ENCODE data around the gene ATP2B2.

Gene ATP2B2

GRCh38 chr3:10365316-10365715 lies 140.1 kb downstream of the ATP2B2 start (continued):
- no peak for TF ChIP-seq SNAI2 (CRISPR knock-in tag; IDR thresholded peaks at IDR 0.05)
- no peak for TF ChIP-seq ZNF70 (CRISPR knock-in tag; IDR thresholded peaks at IDR 0.05)
- TF ChIP-seq ESRRG (CRISPR knock-in tag; IDR thresholded peaks at IDR 0.05), result no peak
- no peak for TF ChIP-seq ZNF565 (CRISPR knock-in tag; conservative IDR thresholded peaks at IDR 0.05; ENCODE audit: low read depth)
- no peak for TF ChIP-seq CSDC2 (CRISPR knock-in tag; IDR thresholded peaks at IDR 0.05)
- TF ChIP-seq ARNTL (CRISPR knock-in tag; IDR thresholded peaks at IDR 0.05; ENCODE audit: borderline replicate concordance, low read depth), result no peak

- ATAC-seq, result no peak
- TF ChIP-seq CSRNP3 (CRISPR knock-in tag; IDR thresholded peaks at IDR 0.05) (no peak), SNAI2 (CRISPR knock-in tag; IDR thresholded peaks at IDR 0.05) (no peak), ZNF565 (CRISPR knock-in tag; conservative IDR thresholded peaks at IDR 0.05; ENCODE audit: low read depth) (no peak), PATZ1 (CRISPR knock-in tag; IDR thresholded peaks at IDR 0.05; ENCODE audit: borderline replicate concordance) (no peak), PPARA (CRISPR knock-in tag; IDR thresholded peaks at IDR 0.05; ENCODE audit: borderline replicate concordance) (no peak), BACH2 (CRISPR knock-in tag; IDR thresholded peaks at IDR 0.05; ENCODE audit: borderline replicate concordance) (no peak), TSHZ2 (CRISPR knock-in tag; IDR thresholded peaks at IDR 0.05) (no peak), RARB (CRISPR knock-in tag; IDR thresholded peaks at IDR 0.05) (no peak), ZNF70 (CRISPR knock-in tag; IDR thresholded peaks at IDR 0.05) (no peak), CSDC2 (CRISPR knock-in tag; IDR thresholded peaks at IDR 0.05) (no peak), TOX (CRISPR knock-in tag; IDR thresholded peaks at IDR 0.05; ENCODE audit: borderline replicate concordance) (no peak), ZNF8 (CRISPR knock-in tag; IDR thresholded peaks at IDR 0.05) (no peak), ZFP30 (CRISPR knock-in tag; IDR thresholded peaks at IDR 0.05) (no peak), ZFP3 (CRISPR knock-in tag; IDR thresholded peaks at IDR 0.05) (no peak)
Observed at GRCh38 chr3:10364806-10365205, 140.6 kb downstream of the ATP2B2 start.

GRCh38 chr3:10363935-10364334 lies 141.5 kb downstream of the ATP2B2 start:
- ATAC-seq, result no peak
- TF ChIP-seq TOX (CRISPR knock-in tag; IDR thresholded peaks at IDR 0.05; ENCODE audit: borderline replicate concordance), result no peak
- TF ChIP-seq ZC3H10 (CRISPR knock-in tag; IDR thresholded peaks at IDR 0.05), result no peak
- TF ChIP-seq ZFP3 (CRISPR knock-in tag; IDR thresholded peaks at IDR 0.05), result no peak
- TF ChIP-seq ARNTL (CRISPR knock-in tag; IDR thresholded peaks at IDR 0.05; ENCODE audit: borderline replicate concordance, low read depth), result no peak
- no peak for TF ChIP-seq CSDC2 (CRISPR knock-in tag; IDR thresholded peaks at IDR 0.05)
- TF ChIP-seq CREB5 (CRISPR knock-in tag; IDR thresholded peaks at IDR 0.05; ENCODE audit: low read depth), result no peak
- TF ChIP-seq ZNF8 (CRISPR knock-in tag; IDR thresholded peaks at IDR 0.05), result no peak
- TF ChIP-seq SNAI2 (CRISPR knock-in tag; IDR thresholded peaks at IDR 0.05), result no peak
- no peak for TF ChIP-seq OSR1 (CRISPR knock-in tag; IDR thresholded peaks at IDR 0.05)
- TF ChIP-seq PATZ1 (CRISPR knock-in tag; IDR thresholded peaks at IDR 0.05; ENCODE audit: borderline replicate concordance), result no peak
- no peak for TF ChIP-seq PPARA (CRISPR knock-in tag; IDR thresholded peaks at IDR 0.05; ENCODE audit: borderline replicate concordance)
- no peak for TF ChIP-seq RARB (CRISPR knock-in tag; IDR thresholded peaks at IDR 0.05)
- no peak for TF ChIP-seq TSHZ2 (CRISPR knock-in tag; IDR thresholded peaks at IDR 0.05)
- TF ChIP-seq ESRRG (CRISPR knock-in tag; IDR thresholded peaks at IDR 0.05), result no peak
- no peak for TF ChIP-seq ZNF565 (CRISPR knock-in tag; conservative IDR thresholded peaks at IDR 0.05; ENCODE audit: low read depth)
- no peak for TF ChIP-seq POU6F1 (CRISPR knock-in tag; IDR thresholded peaks at IDR 0.05; ENCODE audit: borderline replicate concordance, low read depth)
- TF ChIP-seq ZNF70 (CRISPR knock-in tag; IDR thresholded peaks at IDR 0.05), result no peak
- TF ChIP-seq GLIS3 (CRISPR knock-in tag; IDR thresholded peaks at IDR 0.05), result no peak
- no peak for TF ChIP-seq TCF4 (CRISPR knock-in tag; IDR thresholded peaks at IDR 0.05; ENCODE audit: borderline replicate concordance)

Data from SK-N-SH treated with all-trans-retinoic acid at 6 μM for 48 hours (cell line).